ENCODE data around the gene MUC3A.

Gene MUC3A

GRCh38 chr7:100946111-100946510 lies 3.2 kb upstream of the MUC3A start:
- H3K4me3 ChIP-seq (ENCODE audit: insufficient read depth, low read depth, low read length): no peak overlapping the region
- no peaks in the 10 kb centered on the region for H3K36me3 ChIP-seq (ENCODE audit: control insufficient read depth, insufficient read depth, low read length)
- H3K4me1 ChIP-seq (ENCODE audit: control insufficient read depth, insufficient read depth, low read length): peaks cover 19% of the 10 kb centered on the region
- H3K9me3 ChIP-seq (ENCODE audit: control insufficient read depth, low read length): no peaks in the 10 kb centered on the region
- 88 to 97% methylated on average over 4 of the region's 4 CpGs for WGBS, 2 experiments
- H3K27ac ChIP-seq (ENCODE audit: insufficient read depth, low read depth, low read length, poor library complexity, severe bottlenecking): no peak overlapping the region
- no peaks in the 10 kb centered on the region for H3K27me3 ChIP-seq (ENCODE audit: control insufficient read depth, insufficient read depth, low read length, poor library complexity, severe bottlenecking)

GRCh38 chr7:100946766-100947365 lies 2.5 kb upstream of the MUC3A start:
- Histone ChIP-seq H3K27ac (ENCODE audit: insufficient read depth, low read depth, low read length, poor library complexity, severe bottlenecking) (no peak overlapping the region), H3K9me3 (ENCODE audit: control insufficient read depth, low read length) (no peaks in the 10 kb centered on the region), H3K4me1 (ENCODE audit: control insufficient read depth, insufficient read depth, low read length) (peaks cover 19% of the 10 kb centered on the region), H3K36me3 (ENCODE audit: control insufficient read depth, insufficient read depth, low read length) (no peaks in the 10 kb centered on the region), H3K27me3 (ENCODE audit: control insufficient read depth, insufficient read depth, low read length, poor library complexity, severe bottlenecking) (no peaks in the 10 kb centered on the region), H3K4me3 (ENCODE audit: insufficient read depth, low read depth, low read length) (no peak overlapping the region)
- 81 to 83% methylated on average over 10 of the region's 11 CpGs for WGBS, 2 experiments

GRCh38 chr7:100947792-100948191 lies 1.5 kb upstream of the MUC3A start:
- Histone ChIP-seq H3K4me1 (ENCODE audit: control insufficient read depth, insufficient read depth, low read length) (peaks cover 19% of the 10 kb centered on the region), H3K9me3 (ENCODE audit: control insufficient read depth, low read length) (no peaks in the 10 kb centered on the region), H3K27me3 (ENCODE audit: control insufficient read depth, insufficient read depth, low read length, poor library complexity, severe bottlenecking) (no peaks in the 10 kb centered on the region), H3K27ac (ENCODE audit: insufficient read depth, low read depth, low read length, poor library complexity, severe bottlenecking) (no peak overlapping the region), H3K4me3 (ENCODE audit: insufficient read depth, low read depth, low read length) (no peak overlapping the region), H3K36me3 (ENCODE audit: control insufficient read depth, insufficient read depth, low read length) (no peaks in the 10 kb centered on the region)
- WGBS, 2 experiments: 90 to 94% methylated on average over 5 of the region's 5 CpGs

GRCh38 chr7:100949933-100950443 lies 654 bp downstream of the MUC3A start:
- no peaks in the 10 kb centered on the region for H3K27me3 ChIP-seq (ENCODE audit: control insufficient read depth, insufficient read depth, low read length, poor library complexity, severe bottlenecking)
- H3K27ac ChIP-seq (ENCODE audit: insufficient read depth, low read depth, low read length, poor library complexity, severe bottlenecking): no peak overlapping the region
- no peaks in the 10 kb centered on the region for H3K9me3 ChIP-seq (ENCODE audit: control insufficient read depth, low read length)
- H3K4me3 ChIP-seq (ENCODE audit: insufficient read depth, low read depth, low read length): no peak overlapping the region
- 46 to 48% methylated on average over 15 of the region's 15 CpGs for WGBS, 2 experiments
- peaks cover 19% of the 10 kb centered on the region for H3K4me1 ChIP-seq (ENCODE audit: control insufficient read depth, insufficient read depth, low read length)
- H3K36me3 ChIP-seq (ENCODE audit: control insufficient read depth, insufficient read depth, low read length): no peaks in the 10 kb centered on the region

GRCh38 chr7:100951172-100951571 lies 1.8 kb downstream of the MUC3A start:
- Histone ChIP-seq H3K27me3 (ENCODE audit: control insufficient read depth, insufficient read depth, low read length, poor library complexity, severe bottlenecking) (no peaks in the 10 kb centered on the region), H3K4me3 (ENCODE audit: insufficient read depth, low read depth, low read length) (no peak overlapping the region), H3K27ac (ENCODE audit: insufficient read depth, low read depth, low read length, poor library complexity, severe bottlenecking) (no peak overlapping the region), H3K9me3 (ENCODE audit: control insufficient read depth, low read length) (no peaks in the 10 kb centered on the region), H3K36me3 (ENCODE audit: control insufficient read depth, insufficient read depth, low read length) (no peaks in the 10 kb centered on the region), H3K4me1 (ENCODE audit: control insufficient read depth, insufficient read depth, low read length) (peaks cover 19% of the 10 kb centered on the region)
- WGBS, 2 experiments: 13 to 18% methylated on average over 6 of the region's 6 CpGs

GRCh38 chr7:100951888-100952560 lies 2.7 kb downstream of the MUC3A start:
- Histone ChIP-seq H3K27me3 (ENCODE audit: control insufficient read depth, insufficient read depth, low read length, poor library complexity, severe bottlenecking) (no peaks in the 10 kb centered on the region), H3K9me3 (ENCODE audit: control insufficient read depth, low read length) (no peaks in the 10 kb centered on the region), H3K36me3 (ENCODE audit: control insufficient read depth, insufficient read depth, low read length) (no peaks in the 10 kb centered on the region), H3K27ac (ENCODE audit: insufficient read depth, low read depth, low read length, poor library complexity, severe bottlenecking) (no peak overlapping the region), H3K4me1 (ENCODE audit: control insufficient read depth, insufficient read depth, low read length) (peaks cover 19% of the 10 kb centered on the region), H3K4me3 (ENCODE audit: insufficient read depth, low read depth, low read length) (no peak overlapping the region)
- 77% methylated on average over 15 of the region's 15 CpGs for WGBS, 2 experiments

- H3K4me3 ChIP-seq (ENCODE audit: insufficient read depth, low read depth, low read length): no peak overlapping the region
- H3K4me1 ChIP-seq (ENCODE audit: control insufficient read depth, insufficient read depth, low read length): peaks cover 19% of the 10 kb centered on the region
- 77 to 82% methylated on average over 2 of the region's 2 CpGs for WGBS, 2 experiments
- H3K36me3 ChIP-seq (ENCODE audit: control insufficient read depth, insufficient read depth, low read length): no peaks in the 10 kb centered on the region
- no peaks in the 10 kb centered on the region for H3K9me3 ChIP-seq (ENCODE audit: control insufficient read depth, low read length)
- no peaks in the 10 kb centered on the region for H3K27me3 ChIP-seq (ENCODE audit: control insufficient read depth, insufficient read depth, low read length, poor library complexity, severe bottlenecking)
- no peak overlapping the region for H3K27ac ChIP-seq (ENCODE audit: insufficient read depth, low read depth, low read length, poor library complexity, severe bottlenecking)
These were observed 3.3 kb downstream of the MUC3A start for GRCh38 chr7:100952641-100953040.

- 67% methylated on average over 12 of the region's 12 CpGs for WGBS, 2 experiments
- H3K4me3 ChIP-seq (ENCODE audit: insufficient read depth, low read depth, low read length): no peak overlapping the region
- H3K9me3 ChIP-seq (ENCODE audit: control insufficient read depth, low read length): no peaks in the 10 kb centered on the region
- no peak overlapping the region for H3K27ac ChIP-seq (ENCODE audit: insufficient read depth, low read depth, low read length, poor library complexity, severe bottlenecking)
- H3K27me3 ChIP-seq (ENCODE audit: control insufficient read depth, insufficient read depth, low read length, poor library complexity, severe bottlenecking): peaks cover 6% of the 10 kb centered on the region
- no peaks in the 10 kb centered on the region for H3K36me3 ChIP-seq (ENCODE audit: control insufficient read depth, insufficient read depth, low read length)
- no peaks in the 10 kb centered on the region for H3K4me1 ChIP-seq (ENCODE audit: control insufficient read depth, insufficient read depth, low read length)
These were observed 8.6 kb downstream of the MUC3A start for GRCh38 chr7:100957832-100958421.

GRCh38 chr7:100959894-100960293 lies 10.6 kb downstream of the MUC3A start:
- WGBS, 2 experiments: 65 to 69% methylated on average over 2 of the region's 2 CpGs
- H3K4me3 ChIP-seq (ENCODE audit: insufficient read depth, low read depth, low read length): no peak overlapping the region
- H3K27me3 ChIP-seq (ENCODE audit: control insufficient read depth, insufficient read depth, low read length, poor library complexity, severe bottlenecking): peaks cover 22% of the 10 kb centered on the region
- no peak overlapping the region for H3K27ac ChIP-seq (ENCODE audit: insufficient read depth, low read depth, low read length, poor library complexity, severe bottlenecking)
- no peaks in the 10 kb centered on the region for H3K9me3 ChIP-seq (ENCODE audit: control insufficient read depth, low read length)
- H3K4me1 ChIP-seq (ENCODE audit: control insufficient read depth, insufficient read depth, low read length): no peaks in the 10 kb centered on the region
- H3K36me3 ChIP-seq (ENCODE audit: control insufficient read depth, insufficient read depth, low read length): no peaks in the 10 kb centered on the region

GRCh38 chr7:100962537-100962936 lies 13.2 kb downstream of the MUC3A start:
- 90 to 95% methylated on average over 3 of the region's 3 CpGs for WGBS, 2 experiments
- Histone ChIP-seq H3K9me3 (ENCODE audit: control insufficient read depth, low read length) (no peaks in the 10 kb centered on the region), H3K4me1 (ENCODE audit: control insufficient read depth, insufficient read depth, low read length) (peaks cover 11% of the 10 kb centered on the region), H3K27me3 (ENCODE audit: control insufficient read depth, insufficient read depth, low read length, poor library complexity, severe bottlenecking) (peaks cover 49% of the 10 kb centered on the region), H3K36me3 (ENCODE audit: control insufficient read depth, insufficient read depth, low read length) (no peaks in the 10 kb centered on the region), H3K27ac (ENCODE audit: insufficient read depth, low read depth, low read length, poor library complexity, severe bottlenecking) (no peak overlapping the region), H3K4me3 (ENCODE audit: insufficient read depth, low read depth, low read length) (no peak overlapping the region)

All from ectodermal cell (in vitro differentiated cells).